NCI-H1105 (cell line): ENCODE data around the gene MYL2.

ENCODE experiments used
- DNase-seq: peaks from one replicate; lab custom pipeline; 2025; lab: John Stamatoyannopoulos, UW

MYL2 gene

DNA sequence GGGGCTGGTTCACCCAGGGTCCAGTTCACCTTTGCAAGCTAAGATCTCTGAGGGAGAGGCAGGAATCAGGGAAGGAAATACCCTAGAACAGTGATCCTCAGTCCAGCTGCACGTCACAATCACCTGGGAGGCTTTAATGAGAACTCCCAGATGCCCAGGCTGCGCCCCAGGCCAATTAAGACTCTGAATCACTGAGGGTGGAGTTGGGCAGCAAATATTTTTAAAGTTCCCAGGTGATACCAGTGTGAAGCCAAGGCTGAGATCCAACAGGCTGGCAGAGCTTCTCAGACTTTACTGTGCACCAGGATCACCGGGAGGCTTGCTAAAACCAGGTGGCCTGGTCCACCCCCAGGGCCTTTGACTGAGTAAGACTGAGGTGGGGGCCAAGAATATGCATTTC lies 23.8 kb downstream of the MYL2 start:
- DNase-seq = no peak

DNA sequence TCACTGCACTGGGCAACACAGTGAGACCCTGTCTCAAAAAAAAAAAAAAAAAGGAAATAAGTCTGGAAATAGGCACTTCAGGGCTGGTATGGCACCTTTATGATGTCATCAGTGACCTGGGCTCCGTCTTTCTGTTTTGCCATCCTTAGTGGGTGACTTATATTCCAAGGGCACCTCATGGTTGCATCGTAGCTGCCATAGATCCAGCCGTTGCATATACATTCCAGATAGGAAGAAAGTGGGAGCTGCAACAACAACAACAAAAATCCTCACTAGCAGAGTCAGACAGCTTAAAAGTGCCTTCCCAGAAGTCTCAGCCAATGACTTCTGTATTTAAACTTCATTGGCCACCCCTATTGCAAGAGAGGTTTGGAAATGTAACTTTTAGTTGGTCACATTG lies 26.4 kb downstream of the MYL2 start:
- DNase-seq = no peak

DNA sequence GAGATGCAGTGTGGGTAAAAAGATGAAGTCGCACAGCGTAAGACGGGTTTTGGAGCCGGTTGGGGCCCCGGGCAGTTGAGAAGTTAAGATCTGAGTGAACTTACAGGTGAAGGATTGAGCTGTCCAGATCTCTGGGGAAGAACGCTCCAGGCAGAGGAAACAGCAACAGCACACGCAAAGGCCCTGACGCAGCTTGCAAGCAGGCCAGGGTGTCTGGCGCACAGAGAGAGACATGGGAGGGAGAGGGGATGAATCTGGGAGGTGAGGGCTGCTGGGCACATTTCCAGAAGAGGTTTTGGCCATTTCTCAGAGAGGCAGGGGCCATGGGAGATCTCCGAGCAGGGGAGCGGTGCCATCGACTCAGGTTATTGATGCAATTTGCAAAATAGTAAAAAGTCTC lies 31.0 kb downstream of the MYL2 start:
- DNase-seq = no peak

- DNase-seq = no peak
These were observed 32.0 kb downstream of the MYL2 start for GRCh38 chr12:110888256-110888991.

DNA sequence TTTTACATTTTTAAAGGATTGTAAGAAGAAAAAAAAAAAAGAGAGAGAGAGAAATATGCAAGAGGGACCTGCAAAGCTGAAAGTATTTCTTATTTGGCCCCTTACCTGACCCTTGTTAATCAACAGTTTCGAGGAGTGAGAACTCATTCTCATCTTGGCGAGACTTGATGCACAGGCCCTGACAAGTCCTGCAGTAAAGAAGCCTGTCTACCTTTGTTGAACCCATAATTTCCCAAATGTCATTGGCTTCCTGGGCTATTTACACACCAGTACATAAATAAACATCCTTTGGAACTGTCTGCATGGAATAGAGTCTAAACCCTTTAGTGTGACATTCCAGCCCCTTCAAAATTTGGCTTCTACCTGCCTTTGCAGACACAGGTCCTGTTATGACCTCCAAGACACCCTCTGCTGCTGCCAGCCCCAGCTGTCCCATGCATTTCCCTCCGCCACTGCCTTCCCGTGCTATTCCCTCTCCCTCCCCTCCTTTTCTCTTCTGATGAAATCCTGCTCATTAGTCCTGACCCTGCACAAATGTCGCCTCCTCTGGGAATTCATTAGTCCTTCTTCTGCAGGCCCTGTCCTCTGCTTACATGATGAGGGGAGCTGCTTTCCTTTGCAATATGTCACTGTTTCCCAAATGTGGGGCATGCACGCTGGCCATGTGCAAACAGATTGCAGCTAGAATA lies 35.1 kb downstream of the MYL2 start:
- peak; percentile 64 for DNase-seq

DNA sequence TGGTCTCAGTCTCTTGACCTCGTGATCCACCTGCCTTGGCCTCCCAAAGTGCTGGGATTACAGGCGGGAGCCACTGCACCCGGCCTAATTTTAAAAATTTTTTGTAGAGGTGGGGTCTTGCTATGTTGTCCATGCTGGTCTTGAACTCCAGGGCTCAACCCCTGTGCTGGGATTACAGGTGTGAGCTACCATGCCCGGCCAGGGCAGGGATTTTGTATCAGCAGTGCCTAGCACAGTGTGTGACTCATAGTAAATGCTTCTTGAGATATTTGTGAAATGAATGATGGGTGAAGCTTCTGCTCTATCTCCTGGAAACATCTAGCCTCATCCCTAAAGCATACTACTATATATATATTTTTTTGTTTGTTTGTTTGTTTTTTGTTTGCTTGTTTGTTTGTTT lies 37.1 kb downstream of the MYL2 start:
- DNase-seq = no peak

DNA sequence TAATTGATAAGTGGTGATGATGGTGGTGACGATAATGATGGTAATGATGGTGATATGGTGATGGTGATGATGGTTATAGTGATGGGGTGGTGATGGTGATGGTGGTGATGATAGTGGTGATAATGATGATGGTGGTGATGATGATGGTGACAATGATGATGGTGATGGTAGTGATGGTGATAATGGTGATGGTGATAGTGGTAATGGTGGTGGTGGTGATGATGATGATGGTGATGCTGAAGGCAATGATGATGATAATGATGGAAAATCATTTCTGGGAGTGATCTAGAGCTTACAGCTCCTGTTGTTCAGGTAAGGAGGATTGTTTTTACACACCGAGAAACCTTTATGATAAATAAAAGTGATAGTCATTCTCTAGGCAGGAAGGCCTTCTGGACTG lies 39.7 kb downstream of the MYL2 start:
- DNase-seq = no peak

DNA sequence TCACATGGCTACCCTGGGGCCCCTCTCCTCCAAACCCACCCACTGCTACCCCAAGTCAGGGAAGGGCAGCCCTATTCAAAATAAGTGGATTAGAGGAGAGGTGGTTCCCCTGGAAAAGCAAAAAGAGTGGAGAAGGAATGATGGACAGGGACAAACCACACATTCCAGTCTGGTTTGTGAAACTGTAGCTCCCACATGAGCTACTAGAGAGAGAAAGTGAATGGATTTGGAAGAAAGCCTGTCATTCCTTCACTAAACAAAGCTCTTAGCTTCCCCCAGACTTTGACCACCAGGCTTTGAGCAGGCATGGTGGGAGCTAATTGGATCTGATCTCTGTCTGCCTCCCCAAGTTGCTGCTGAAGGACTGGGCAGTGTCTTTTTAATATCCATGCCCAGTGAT lies 45.6 kb downstream of the MYL2 start:
- no peak for DNase-seq

DNA sequence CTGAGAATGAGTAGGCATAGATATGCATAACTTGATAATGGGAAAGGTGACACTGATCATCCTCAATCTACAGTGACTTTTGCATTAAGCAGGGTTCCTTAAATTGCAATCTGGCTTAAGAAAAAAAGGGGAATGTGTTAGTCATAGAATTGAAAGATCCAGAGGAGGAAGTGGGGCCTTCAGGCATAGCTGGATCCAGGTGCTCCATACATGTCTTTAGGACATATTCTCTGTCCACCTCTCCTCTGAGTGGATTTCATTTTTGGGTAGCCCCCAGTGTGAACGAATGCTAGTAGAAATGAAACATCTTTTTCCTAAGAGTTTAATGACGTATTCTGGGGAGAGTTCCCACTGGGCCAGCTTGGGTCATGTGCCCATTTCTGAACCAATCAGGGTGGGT lies 46.0 kb downstream of the MYL2 start:
- no peak for DNase-seq

GRCh38 chr12:110872100-110872499 lies 48.3 kb downstream of the MYL2 start:
- DNase-seq = no peak

GRCh38 chr12:110869803-110870202 lies 50.6 kb downstream of the MYL2 start:
- no peak for DNase-seq

DNA sequence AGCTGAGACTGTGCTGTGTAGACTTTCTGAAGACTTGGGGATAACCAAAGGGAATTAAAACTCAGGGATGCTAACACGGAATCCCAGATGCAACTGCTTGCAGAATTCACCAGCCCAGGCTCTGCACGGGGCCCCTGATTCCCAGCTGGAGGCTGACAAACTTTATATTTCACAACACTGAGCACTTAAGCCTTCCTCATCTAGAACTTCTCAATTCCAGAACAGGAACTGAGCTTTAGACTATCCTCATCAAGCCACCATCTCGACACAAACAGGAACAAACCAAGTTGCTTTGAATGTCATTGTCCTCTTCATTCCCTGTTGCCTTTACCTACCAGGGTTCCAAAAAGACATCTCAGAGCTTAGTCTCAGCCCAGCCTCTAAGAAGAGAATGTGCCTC lies 51.4 kb downstream of the MYL2 start:
- DNase-seq = no peak

DNA sequence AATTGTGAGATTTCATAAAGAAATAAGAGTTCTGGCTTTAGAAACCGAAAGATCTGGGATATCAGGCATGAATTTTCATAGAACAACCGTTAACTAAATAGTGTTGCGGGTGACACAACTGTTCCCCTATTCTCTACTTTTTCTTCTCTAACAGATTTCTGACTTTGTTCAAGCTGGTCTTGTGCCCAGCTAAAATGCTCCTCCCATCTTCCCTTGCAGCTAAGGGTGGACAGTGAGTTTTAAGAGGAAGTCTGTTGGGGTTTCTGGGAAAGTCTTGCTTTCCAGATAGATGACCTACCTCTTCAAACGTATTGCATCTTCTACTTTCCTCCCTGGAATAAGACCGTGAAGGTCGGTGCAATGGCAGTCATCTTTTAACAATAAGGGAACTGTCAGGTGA lies 54.9 kb downstream of the MYL2 start:
- no peak for DNase-seq

DNA sequence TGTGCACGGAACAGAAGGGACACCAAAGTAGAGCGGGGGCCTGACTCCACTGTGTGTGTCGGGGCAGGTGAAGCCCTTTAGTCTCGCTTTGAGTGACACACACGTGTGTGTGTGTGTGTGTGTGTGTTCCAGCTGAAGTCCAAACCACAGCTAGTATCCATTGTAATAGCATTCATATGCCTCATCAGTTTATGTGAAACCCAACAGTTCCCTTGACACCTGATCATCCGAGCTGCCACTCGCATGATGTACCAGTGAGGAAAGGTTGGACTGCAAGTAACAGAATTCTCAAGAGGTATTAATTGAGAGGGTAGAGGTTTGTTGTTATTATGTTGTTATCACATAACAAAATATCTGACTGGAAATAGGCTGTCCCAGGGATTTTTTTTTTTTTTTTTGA lies 57.2 kb downstream of the MYL2 start:
- DNase-seq = no peak

DNA sequence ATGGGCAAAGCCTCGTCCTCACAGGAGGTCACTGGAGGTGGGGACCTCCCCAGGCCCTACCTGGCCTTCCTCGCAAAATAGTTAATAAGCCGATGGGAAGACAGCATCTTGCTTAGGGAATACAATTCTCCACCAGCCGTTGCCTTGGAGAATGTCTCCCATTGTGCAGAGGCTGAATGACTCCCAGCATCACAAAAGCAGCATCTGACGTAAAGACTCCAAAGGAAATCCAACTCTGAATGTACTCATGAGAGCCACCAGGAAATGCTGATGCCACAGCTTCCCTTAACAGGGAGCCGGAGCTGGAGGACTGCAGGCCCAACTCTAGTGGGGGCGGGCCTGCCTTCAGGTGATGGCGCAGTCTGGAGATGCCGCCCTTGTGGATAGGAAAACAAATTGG lies 58.0 kb downstream of the MYL2 start:
- no peak for DNase-seq

DNA sequence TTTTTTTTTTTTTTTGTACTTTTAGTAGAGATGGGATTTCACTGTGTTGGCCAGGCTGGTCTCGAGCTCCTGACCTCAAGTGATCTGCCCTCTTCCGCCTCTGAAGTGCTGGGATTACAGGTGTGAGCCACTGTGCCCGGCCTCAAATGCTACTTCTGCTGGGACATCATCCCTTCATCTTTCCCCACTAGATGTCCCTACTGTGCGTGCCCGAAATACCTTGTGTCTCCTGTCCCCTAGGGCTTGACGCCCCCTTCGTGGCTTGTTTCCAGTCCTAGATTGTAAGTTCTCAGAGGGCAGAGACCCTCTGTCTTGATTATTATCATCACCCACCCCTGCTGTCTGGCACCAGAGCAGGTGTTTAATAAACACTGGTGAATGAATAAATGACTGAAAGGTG lies 58.6 kb downstream of the MYL2 start:
- no peak for DNase-seq
